BLaER1 treated with 17β-estradiol and CSF1 and Interleukin-3, amounts not matched to agents 10 nM and 100 nM (cell line): Measurements from ENCODE around the gene SH3PXD2B.

Experiments
- H3K27ac ChIP-seq, 11 experiments: shearing (Covaris generic); formaldehyde crosslinking; 2 replicates each; pipeline ENCODE4 v1.8.1; 2022
- H3K27me3 ChIP-seq, 11 experiments: shearing (Covaris generic); formaldehyde crosslinking; 2 replicates each; pipeline ENCODE4 v1.8.1; 2022
- H3K36me3 ChIP-seq, 11 experiments: shearing (Covaris generic); formaldehyde crosslinking; 2 replicates each; pipeline ENCODE4 v1.8.1; 2022
- H3K4me1 ChIP-seq, 10 experiments: shearing (Covaris generic); formaldehyde crosslinking; 2 replicates each; pipeline ENCODE4 v1.8.1; 2022
- H3K4me2 ChIP-seq, 11 experiments: shearing (Covaris generic); formaldehyde crosslinking; 2 replicates each; pipeline ENCODE4 v1.8.1; 2022
- H3K4me3 ChIP-seq, 10 experiments: shearing (Covaris generic); formaldehyde crosslinking; 2 replicates each; pipeline ENCODE4 v1.8.1; 2022
- H3K9ac ChIP-seq, 11 experiments: shearing (Covaris generic); formaldehyde crosslinking; 2 replicates each; pipeline ENCODE4 v1.8.1; 2022
- H3K9me3 ChIP-seq, 11 experiments: shearing (Covaris generic); formaldehyde crosslinking; replicated peaks in 1 of 11; 2 replicates each; pipeline ENCODE4 v1.8.1; 2022
- H4K20me1 ChIP-seq, 11 experiments: shearing (Covaris generic); formaldehyde crosslinking; 2 replicates each; pipeline ENCODE4 v1.8.1; 2022
- Cebpa-rat ChIP-seq, 11 experiments: shearing (Covaris generic); IDR thresholded peaks; 2 replicates each; pipeline ENCODE4 v1.8.1; 2022

Gene SH3PXD2B

DNA sequence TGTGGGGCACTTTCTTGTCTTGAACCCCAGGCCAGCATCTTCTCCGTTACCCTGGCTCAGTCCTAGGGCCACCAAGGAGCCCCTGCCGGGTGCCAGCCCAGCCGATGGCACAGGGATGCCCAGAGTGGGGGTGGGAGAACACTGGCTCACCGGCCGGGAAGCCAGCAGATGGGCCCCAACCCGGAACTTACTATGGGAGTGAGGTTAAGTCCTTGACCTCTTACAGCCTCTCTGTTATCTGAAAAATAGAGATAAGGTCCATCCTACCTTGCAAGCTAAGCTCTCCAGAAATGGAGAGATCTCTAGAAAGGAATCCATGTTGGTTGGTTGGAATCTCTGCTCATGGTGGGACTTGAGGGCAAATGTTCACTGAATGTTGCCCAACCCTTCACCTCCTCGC, 20.8 kb downstream of the SH3PXD2B start:
- Histone ChIP-seq H3K4me1 (peaks cover 23 to 84% (median 56%) of the 10 kb centered on the region in 10 experiments), H4K20me1 (peaks cover 0 to 72% (median 0%) of the 10 kb centered on the region in 11 experiments; a peak in 8 of 22 replicates), H3K9ac (no peak overlapping the region), H3K4me3 (no peak overlapping the region), H3K4me2 (no peak overlapping the region; a peak in 2 of 22 replicates), H3K9me3 (peaks cover 0 to 19% (median 6%) of the 10 kb centered on the region in 11 experiments; a peak in 6 of 22 replicates), H3K36me3 (peaks cover 0 to 67% (median 11%) of the 10 kb centered on the region in 11 experiments; a peak in 11 of 22 replicates), H3K27ac (peak overlapping the region in 2 of 11 experiments; percentile 7 to 20; a peak in 1 of 22 replicates), H3K27me3 (no peaks in the 10 kb centered on the region)
- no peak for TF ChIP-seq Cebpa-rat (IDR thresholded peaks at IDR 0.05)

- H3K9ac ChIP-seq: no peak overlapping the region
- H3K9me3 ChIP-seq: peaks cover 0 to 19% (median 6%) of the 10 kb centered on the region in 11 experiments; a peak in 7 of 22 replicates
- peaks cover 0 to 72% (median 0%) of the 10 kb centered on the region in 11 experiments; a peak in 8 of 22 replicates for H4K20me1 ChIP-seq
- peak overlapping the region in 2 of 11 experiments; percentile 7 to 20; a peak in 1 of 22 replicates for H3K27ac ChIP-seq
- TF ChIP-seq Cebpa-rat (IDR thresholded peaks at IDR 0.05): no peak
- H3K4me2 ChIP-seq: peak overlapping the region in 1 of 11 experiments; percentile 87; a peak in 1 of 22 replicates
- H3K4me1 ChIP-seq: peaks cover 27 to 84% (median 56%) of the 10 kb centered on the region in 10 experiments
- no peaks in the 10 kb centered on the region for H3K27me3 ChIP-seq
- H3K36me3 ChIP-seq: peaks cover 0 to 65% (median 11%) of the 10 kb centered on the region in 11 experiments; a peak in 11 of 22 replicates
- no peak overlapping the region for H3K4me3 ChIP-seq
Observed at GRCh38 chr5:172433071-172433470, 21.3 kb downstream of the SH3PXD2B start.

- H3K4me2 ChIP-seq: peak overlapping the region; percentile 78 to 98 (median 87)
Observed at GRCh38 chr5:172430354-172430753, 24.0 kb downstream of the SH3PXD2B start.

GRCh38 chr5:172429201-172429940, 25.0 kb downstream of the SH3PXD2B start:
- TF ChIP-seq Cebpa-rat (IDR thresholded peaks at IDR 0.05): peak; percentile 19 to 89 (median 80); a peak in 20 of 22 replicates
- Histone ChIP-seq H3K9me3 (peaks cover 0 to 20% (median 6%) of the 10 kb centered on the region in 11 experiments; a peak in 7 of 22 replicates), H3K4me3 (peak overlapping the region in 5 of 10 experiments; percentile 0 to 37 (median 19); a peak in 7 of 20 replicates), H3K36me3 (peaks cover 0 to 57% (median 9%) of the 10 kb centered on the region in 11 experiments; a peak in 11 of 22 replicates), H3K4me2 (peak overlapping the region; percentile 78 to 98 (median 87)), H4K20me1 (peaks cover 0 to 61% (median 0%) of the 10 kb centered on the region in 11 experiments; a peak in 2 of 22 replicates), H3K4me1 (peaks cover 28 to 93% (median 79%) of the 10 kb centered on the region in 10 experiments), H3K27ac (peak overlapping the region; percentile 63 to 88 (median 81)), H3K27me3 (no peaks in the 10 kb centered on the region), H3K9ac (peak overlapping the region; percentile 30 to 77 (median 65); a peak in 21 of 22 replicates)

More at GRCh38 chr5:172430354-172430753, 24.0 kb downstream of the SH3PXD2B start:
- Histone ChIP-seq H3K9ac (peak overlapping the region; percentile 30 to 77 (median 65); a peak in 20 of 22 replicates), H3K4me3 (peak overlapping the region in 2 of 10 experiments; percentile 31 to 37; a peak in 2 of 20 replicates), H3K27ac (peak overlapping the region; percentile 60 to 88 (median 81)), H3K9me3 (peaks cover 0 to 20% (median 6%) of the 10 kb centered on the region in 11 experiments; a peak in 7 of 22 replicates), H3K4me1 (peaks cover 28 to 85% (median 69%) of the 10 kb centered on the region in 10 experiments), H3K36me3 (peaks cover 0 to 55% (median 9%) of the 10 kb centered on the region in 11 experiments; a peak in 11 of 22 replicates), H4K20me1 (peaks cover 0 to 59% (median 0%) of the 10 kb centered on the region in 11 experiments; a peak in 3 of 22 replicates), H3K27me3 (no peaks in the 10 kb centered on the region)
- no peak for TF ChIP-seq Cebpa-rat (IDR thresholded peaks at IDR 0.05)

DNA sequence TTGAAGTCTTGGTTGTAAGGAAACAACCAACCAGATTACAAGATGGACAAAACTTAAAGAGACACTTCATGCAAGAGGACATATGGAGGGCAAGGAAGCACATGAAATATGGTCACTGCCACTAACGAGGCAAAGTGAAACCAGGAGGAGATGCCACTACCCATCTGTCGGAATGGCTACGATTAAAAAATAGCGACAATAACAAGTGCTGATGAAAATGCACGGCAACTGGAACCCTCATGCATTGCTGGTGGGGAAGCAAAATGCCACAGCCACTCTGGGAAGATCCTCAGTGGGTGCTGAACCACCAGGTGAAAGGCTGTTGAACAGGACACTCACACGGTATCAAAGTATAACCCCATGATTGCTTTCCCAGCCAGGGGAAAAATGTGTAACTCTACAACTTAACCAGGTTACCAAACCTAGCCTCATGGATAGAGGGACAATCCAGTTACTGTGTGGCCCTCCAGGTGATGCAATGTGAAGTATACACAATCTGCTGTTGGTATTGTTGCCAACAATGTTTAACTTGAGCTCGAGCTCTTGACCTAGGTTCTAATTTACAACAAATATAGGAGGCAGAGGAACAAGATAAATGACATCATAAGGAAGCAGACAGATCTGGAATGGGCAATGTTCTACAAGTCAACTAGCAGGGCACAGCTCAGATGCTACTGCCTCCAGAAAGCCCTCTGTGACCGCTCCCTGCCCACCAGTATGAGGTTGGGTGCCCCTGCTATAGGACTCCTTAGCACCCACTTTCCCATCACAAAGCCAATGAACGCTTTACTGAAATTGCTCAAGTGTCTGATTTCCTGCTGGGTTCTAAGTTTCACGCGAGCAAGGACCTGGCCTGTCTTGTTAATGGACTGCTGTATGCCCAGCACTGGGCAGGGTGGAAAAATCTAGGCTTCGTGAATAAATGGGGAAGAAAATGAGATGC, 25.8 kb downstream of the SH3PXD2B start:
- Histone ChIP-seq H3K4me3 (peak overlapping the region in 5 of 10 experiments; percentile 0 to 22 (median 10); a peak in 6 of 20 replicates), H3K27me3 (no peaks in the 10 kb centered on the region), H3K27ac (peak overlapping the region; percentile 35 to 88 (median 81)), H3K9ac (peak overlapping the region; percentile 13 to 77 (median 65); a peak in 20 of 22 replicates), H3K4me2 (peak overlapping the region; percentile 78 to 98 (median 87)), H3K36me3 (peaks cover 0 to 57% (median 5%) of the 10 kb centered on the region in 11 experiments; a peak in 11 of 22 replicates), H3K4me1 (peaks cover 28 to 91% (median 84%) of the 10 kb centered on the region in 10 experiments), H3K9me3 (peaks cover 0 to 22% (median 6%) of the 10 kb centered on the region in 11 experiments; a peak in 7 of 22 replicates), H4K20me1 (peaks cover 0 to 63% (median 0%) of the 10 kb centered on the region in 11 experiments; a peak in 2 of 22 replicates)
- TF ChIP-seq Cebpa-rat (IDR thresholded peaks at IDR 0.05): no peak

DNA sequence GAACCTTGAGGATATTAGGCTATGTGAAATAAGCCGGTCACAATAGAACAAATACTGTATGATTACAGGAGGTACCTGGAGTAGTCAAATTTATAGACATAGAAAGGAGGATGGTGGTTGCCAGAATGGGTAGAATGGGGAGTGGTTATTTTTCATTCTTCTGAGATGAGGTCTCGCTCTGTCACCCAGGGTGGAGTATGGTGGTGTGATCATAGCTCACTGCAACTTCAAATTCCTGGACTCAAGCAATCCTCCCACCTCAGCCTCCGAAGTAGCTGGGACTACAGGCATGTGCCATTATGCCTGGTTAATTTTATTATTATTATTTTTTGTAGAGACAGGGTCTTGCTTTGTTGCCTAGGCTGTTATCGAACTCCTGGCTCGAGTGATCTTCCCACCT, 27.1 kb downstream of the SH3PXD2B start:
- Histone ChIP-seq H3K9me3 (peaks cover 0 to 20% (median 6%) of the 10 kb centered on the region in 11 experiments; a peak in 7 of 22 replicates), H3K4me3 (no peak overlapping the region), H4K20me1 (peaks cover 0 to 63% (median 0%) of the 10 kb centered on the region in 11 experiments; a peak in 2 of 22 replicates), H3K27me3 (no peaks in the 10 kb centered on the region), H3K4me1 (peaks cover 28 to 91% (median 81%) of the 10 kb centered on the region in 10 experiments), H3K36me3 (peaks cover 0 to 58% (median 4%) of the 10 kb centered on the region in 11 experiments; a peak in 11 of 22 replicates), H3K9ac (no peak overlapping the region), H3K4me2 (peak overlapping the region in 8 of 11 experiments; percentile 83 to 98 (median 90); a peak in 14 of 22 replicates), H3K27ac (peak overlapping the region in 4 of 11 experiments; percentile 17 to 88 (median 83); a peak in 3 of 22 replicates)
- TF ChIP-seq Cebpa-rat (IDR thresholded peaks at IDR 0.05): no peak

GRCh38 chr5:172426086-172426485, 28.2 kb downstream of the SH3PXD2B start:
- Histone ChIP-seq H3K4me3 (no peak overlapping the region), H4K20me1 (peaks cover 0 to 69% (median 0%) of the 10 kb centered on the region in 11 experiments; a peak in 2 of 22 replicates), H3K9ac (no peak overlapping the region; a peak in 1 of 22 replicates), H3K9me3 (peaks cover 0 to 17% (median 3%) of the 10 kb centered on the region in 11 experiments; a peak in 7 of 22 replicates), H3K4me2 (peak overlapping the region in 10 of 11 experiments; percentile 15 to 98 (median 84); a peak in 17 of 22 replicates), H3K4me1 (peaks cover 28 to 91% (median 73%) of the 10 kb centered on the region in 10 experiments), H3K27ac (peak overlapping the region in 9 of 11 experiments; percentile 10 to 39 (median 17); a peak in 10 of 22 replicates), H3K27me3 (no peaks in the 10 kb centered on the region), H3K36me3 (peaks cover 0 to 62% (median 16%) of the 10 kb centered on the region in 11 experiments; a peak in 13 of 22 replicates)
- TF ChIP-seq Cebpa-rat (IDR thresholded peaks at IDR 0.05): no peak
